ENCODE data around the gene C1QTNF8.

- TF ChIP-seq REST (IDR thresholded peaks at IDR 0.05; ENCODE audit: insufficient read depth in 1 of 2, low read depth in 2 of 2, low read length in 2 of 2): no peak
- no peak for TF ChIP-seq TAF1 (IDR thresholded peaks at IDR 0.05; ENCODE audit: borderline replicate concordance, insufficient read depth, low read length)
- no peak for TF ChIP-seq POLR2AphosphoS5 (IDR thresholded peaks at IDR 0.05; ENCODE audit: low read depth, low read length)
- TF ChIP-seq FOXP2 (optimal IDR thresholded peaks at IDR 0.05; ENCODE audit: borderline replicate concordance, extremely low read depth, extremely low read length, insufficient read depth): no peak
- no peak for TF ChIP-seq SIN3A (IDR thresholded peaks at IDR 0.05; ENCODE audit: borderline replicate concordance, insufficient read depth, low read length)
These were observed 21.3 kb upstream of the C1QTNF8 start for GRCh38 chr16:1117176-1117900.

All from PFSK-1 (cell line).